Osteocyte (in vitro differentiated cells): ENCODE measurements around the gene FAM98C. TPM values are rescaled to one million over a fixed set of nuclear protein-coding genes. Genes with fewer than 3 reads are reported as not detected.
A peak's percentile ranks its signal among the peaks of the same experiment; 100 is the strongest.

ENCODE experiments used
- DNase-seq: peaks from one replicate; pipeline ENCODE4 v3.0.0; 2021; ENCODE audit warnings: mixed read lengths; ENCODE audit not compliant: unreplicated experiment; ENCODE audit errors: extremely low spot score
- H3K27ac Mint-ChIP-seq: one replicate; pipeline ENCODE4 v1.8.0; 2021; ENCODE audit warnings: mild to moderate bottlenecking, mixed read lengths; ENCODE audit not compliant: unreplicated experiment
- H3K27me3 Mint-ChIP-seq: one replicate; pipeline ENCODE4 v1.8.0; 2021; ENCODE audit warnings: mixed read lengths; ENCODE audit not compliant: unreplicated experiment
- H3K36me3 Mint-ChIP-seq: one replicate; pipeline ENCODE4 v1.8.0; 2021; ENCODE audit warnings: mixed read lengths; ENCODE audit not compliant: unreplicated experiment
- H3K4me1 Mint-ChIP-seq: one replicate; pipeline ENCODE4 v1.8.0; 2021; ENCODE audit warnings: mixed read lengths; ENCODE audit not compliant: unreplicated experiment
- H3K4me3 Mint-ChIP-seq: one replicate; pipeline ENCODE4 v1.8.0; 2021; ENCODE audit warnings: mild to moderate bottlenecking, moderate library complexity, mixed read lengths; ENCODE audit not compliant: unreplicated experiment
- H3K9me3 Mint-ChIP-seq: one replicate; pipeline ENCODE4 v1.8.0; 2021; ENCODE audit warnings: mixed read lengths; ENCODE audit not compliant: unreplicated experiment
- CTCF ChIP-seq: fragments of 200-600 bp; sonication (generic); IDR thresholded peaks from 2 replicates; pipeline ENCODE4 v1.5.0; 2021; ENCODE audit warnings: antibody characterized with exemption, mild to moderate bottlenecking, moderate library complexity
- total RNA-seq: library from RNA; stranded (reverse); gene quantifications from 2 replicates; pipeline ENCODE4 v1.2.1, GENCODE V29; 2021

The FAM98C gene
- total RNA-seq, 1 donor from 2014 or later = 19.4 TPM

GRCh38 chr19:38399537-38399936, 3.4 kb upstream of the FAM98C start:
- Mint-ChIP-seq H3K4me1 (peaks cover 8% of the 10 kb centered on the region), H3K9me3 (no peaks in the 10 kb centered on the region), H3K36me3 (peaks cover 2% of the 10 kb centered on the region), H3K27ac (no peak overlapping the region), H3K4me3 (no peak overlapping the region), H3K27me3 (no peaks in the 10 kb centered on the region)
- no peak for TF ChIP-seq CTCF
- DNase-seq = no peak

- no peaks in the 10 kb centered on the region for H3K27me3 Mint-ChIP-seq
- peaks cover 8% of the 10 kb centered on the region for H3K4me1 Mint-ChIP-seq
- TF ChIP-seq CTCF = no peak
- H3K4me3 Mint-ChIP-seq = no peak overlapping the region
- DNase-seq = no peak
- H3K36me3 Mint-ChIP-seq = peaks cover 4% of the 10 kb centered on the region
- no peak overlapping the region for H3K27ac Mint-ChIP-seq
- H3K9me3 Mint-ChIP-seq = no peaks in the 10 kb centered on the region
Observed at GRCh38 chr19:38400361-38400760, 2.5 kb upstream of the FAM98C start.

- DNase-seq = no peak
- H3K27me3 Mint-ChIP-seq = no peaks in the 10 kb centered on the region
- no peak overlapping the region for H3K27ac Mint-ChIP-seq
- H3K4me1 Mint-ChIP-seq = peaks cover 8% of the 10 kb centered on the region
- no peak overlapping the region for H3K4me3 Mint-ChIP-seq
- no peaks in the 10 kb centered on the region for H3K9me3 Mint-ChIP-seq
- peaks cover 6% of the 10 kb centered on the region for H3K36me3 Mint-ChIP-seq
- TF ChIP-seq CTCF = no peak
Observed at GRCh38 chr19:38401148-38401547, 1.7 kb upstream of the FAM98C start.

- Mint-ChIP-seq H3K27me3 (no peaks in the 10 kb centered on the region), H3K27ac (peak overlapping the region; percentile 41), H3K4me3 (peak overlapping the region; percentile 90), H3K36me3 (peaks cover 6% of the 10 kb centered on the region), H3K4me1 (peaks cover 8% of the 10 kb centered on the region), H3K9me3 (no peaks in the 10 kb centered on the region)
- no peak for TF ChIP-seq CTCF
- no peak for DNase-seq
Observed at GRCh38 chr19:38402623-38402966, 298 bp upstream of the FAM98C start.

GRCh38 chr19:38404858-38405257, 2.0 kb downstream of the FAM98C start:
- peak overlapping the region; percentile 32 for H3K4me3 Mint-ChIP-seq
- H3K4me1 Mint-ChIP-seq = peaks cover 8% of the 10 kb centered on the region
- peaks cover 9% of the 10 kb centered on the region for H3K36me3 Mint-ChIP-seq
- H3K9me3 Mint-ChIP-seq = no peaks in the 10 kb centered on the region
- TF ChIP-seq CTCF = no peak
- DNase-seq = no peak
- no peaks in the 10 kb centered on the region for H3K27me3 Mint-ChIP-seq
- H3K27ac Mint-ChIP-seq = no peak overlapping the region
